HG03095 (cell line): ENCODE results near the gene DAB2IP.

ENCODE experiments used
- ATAC-seq: cut with Tn5 transposase; IDR thresholded peaks from one replicate; pipeline ENCODE4 v1.9.1; 2021; ENCODE audit warnings: moderate library complexity; ENCODE audit not compliant: unreplicated experiment

DAB2IP gene

DNA sequence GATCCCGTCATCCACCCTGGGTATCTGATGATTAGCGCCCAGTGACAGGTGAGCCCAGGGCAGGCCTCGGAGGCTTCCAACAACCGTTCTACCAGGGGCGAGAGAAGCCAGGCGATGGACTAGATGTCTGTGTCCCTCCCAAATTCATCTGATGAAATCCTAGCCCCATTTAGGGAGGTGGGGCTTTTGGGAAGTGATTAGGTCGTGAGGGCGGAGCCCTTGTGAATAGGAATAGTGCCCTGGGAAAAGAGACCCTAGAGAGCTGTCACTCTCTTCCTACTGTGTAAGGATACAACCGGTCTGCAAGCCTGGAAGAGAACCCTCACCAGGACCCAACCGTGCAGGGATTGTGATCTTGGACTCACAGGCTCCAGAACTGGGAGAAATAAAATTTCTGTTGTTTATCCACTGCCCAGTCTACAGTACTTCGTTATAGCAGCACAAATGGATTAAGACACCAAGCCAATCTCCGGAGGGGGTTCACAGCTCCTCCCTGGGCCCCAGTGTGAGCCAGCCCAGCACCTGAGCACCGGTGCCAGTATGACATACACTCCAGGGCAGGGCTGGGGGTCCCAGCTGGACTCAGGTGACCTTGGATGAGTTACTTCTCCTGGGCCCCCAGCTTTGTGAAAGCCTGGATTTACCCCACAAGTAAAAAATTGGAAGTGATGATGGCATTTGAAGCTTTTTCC, 162.2 kb downstream of the DAB2IP start:
- no peak for ATAC-seq

DNA sequence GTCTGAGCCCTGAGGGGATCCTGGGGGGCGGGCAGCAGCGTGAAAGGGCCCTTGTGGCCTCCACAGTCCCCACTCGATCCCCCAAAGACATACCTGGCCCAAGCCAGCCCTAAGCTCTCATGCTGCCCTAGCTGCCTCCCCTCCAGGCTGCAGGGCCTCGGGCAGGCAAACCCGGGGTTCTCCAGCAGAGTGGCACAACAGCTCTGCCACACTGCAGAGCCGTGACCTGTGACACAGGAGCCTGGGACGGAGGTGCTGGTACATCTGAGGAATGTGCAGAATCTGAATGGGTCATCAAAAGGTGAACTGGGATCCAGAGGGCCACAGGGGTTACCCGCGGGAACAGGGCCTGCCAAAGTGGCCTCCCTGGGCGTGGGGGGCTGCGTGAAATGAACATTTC, 163.2 kb downstream of the DAB2IP start:
- ATAC-seq, result no peak

DNA sequence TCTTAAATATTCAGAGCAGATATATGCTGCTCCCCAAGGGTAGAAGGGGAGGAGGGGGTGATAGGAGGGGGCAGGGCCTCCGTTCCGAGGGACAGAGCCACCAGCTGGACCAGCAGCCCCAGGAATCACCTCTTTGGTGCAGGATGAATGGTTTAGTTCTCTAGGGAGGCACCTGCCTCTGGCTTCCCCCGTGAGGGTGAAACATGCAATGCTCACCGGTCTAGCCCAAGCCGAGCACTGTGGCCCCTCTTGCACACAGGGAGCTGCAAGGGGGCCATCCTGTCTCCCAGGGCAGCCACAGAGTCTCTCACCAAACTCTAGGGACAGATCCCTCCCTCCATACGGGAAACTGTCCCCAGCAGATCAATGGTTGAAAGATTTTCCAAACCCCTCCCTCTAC, 163.7 kb downstream of the DAB2IP start:
- ATAC-seq, result no peak

DNA sequence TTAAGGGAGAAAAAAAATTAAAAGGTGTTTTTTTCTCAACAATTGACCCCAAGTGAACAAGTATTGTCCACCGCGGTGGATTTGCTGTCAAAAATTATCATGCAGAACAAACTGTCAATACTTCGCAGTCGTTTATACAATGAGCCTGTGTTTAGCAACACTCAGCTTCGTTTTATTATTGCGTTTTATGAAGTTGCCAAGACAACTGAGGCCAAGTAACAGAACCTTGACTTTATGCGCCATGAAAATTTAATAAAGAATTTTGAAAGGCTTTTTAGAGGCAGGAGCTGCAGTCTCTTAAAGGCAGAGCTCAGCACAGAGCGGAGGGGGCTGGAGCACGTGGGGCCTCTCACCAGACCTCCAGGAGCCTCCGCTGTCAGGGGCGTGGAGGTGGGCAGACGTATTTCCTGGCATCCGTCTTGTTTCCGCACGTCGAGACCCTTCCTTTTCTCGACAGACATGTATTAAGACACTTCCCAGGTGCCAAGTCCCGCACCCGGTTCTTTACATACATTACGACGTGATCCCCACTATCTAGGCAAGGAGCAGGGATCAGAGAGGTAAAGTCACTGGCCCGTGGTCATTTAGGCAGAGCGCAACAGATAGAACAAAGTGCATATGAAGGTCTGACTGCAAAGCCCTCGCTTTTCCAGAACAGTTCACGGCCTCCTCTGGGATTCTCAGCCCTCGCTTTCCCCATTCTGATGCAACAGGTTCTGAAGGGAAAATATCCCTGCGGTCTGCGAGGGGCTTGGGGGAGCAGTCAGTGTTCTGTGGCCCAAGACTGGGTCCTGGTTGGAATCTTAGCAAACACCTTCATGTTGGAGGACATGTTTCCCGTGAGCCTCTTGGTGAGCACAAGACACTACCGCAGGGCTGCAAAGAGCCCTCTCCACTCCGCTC, 164.4 kb downstream of the DAB2IP start:
- ATAC-seq, result no peak

DNA sequence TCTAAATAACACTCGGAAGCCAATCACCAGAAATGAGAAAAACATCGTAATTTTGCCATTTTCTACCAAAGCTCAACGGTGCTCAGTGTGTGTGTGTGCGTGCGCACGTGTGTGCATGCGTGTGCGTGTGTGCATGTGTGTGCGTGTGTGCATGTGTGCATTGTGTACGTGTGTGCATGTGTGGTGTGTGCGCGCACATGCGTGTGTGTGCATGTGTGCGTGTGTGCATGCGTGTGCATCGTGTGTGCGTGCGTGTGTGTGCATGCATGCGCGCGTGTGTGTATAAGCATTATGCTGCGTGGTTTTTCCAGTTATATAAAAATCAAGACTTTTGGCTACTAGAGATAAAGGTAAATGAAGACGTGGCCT, 165.0 kb downstream of the DAB2IP start:
- no peak for ATAC-seq

DNA sequence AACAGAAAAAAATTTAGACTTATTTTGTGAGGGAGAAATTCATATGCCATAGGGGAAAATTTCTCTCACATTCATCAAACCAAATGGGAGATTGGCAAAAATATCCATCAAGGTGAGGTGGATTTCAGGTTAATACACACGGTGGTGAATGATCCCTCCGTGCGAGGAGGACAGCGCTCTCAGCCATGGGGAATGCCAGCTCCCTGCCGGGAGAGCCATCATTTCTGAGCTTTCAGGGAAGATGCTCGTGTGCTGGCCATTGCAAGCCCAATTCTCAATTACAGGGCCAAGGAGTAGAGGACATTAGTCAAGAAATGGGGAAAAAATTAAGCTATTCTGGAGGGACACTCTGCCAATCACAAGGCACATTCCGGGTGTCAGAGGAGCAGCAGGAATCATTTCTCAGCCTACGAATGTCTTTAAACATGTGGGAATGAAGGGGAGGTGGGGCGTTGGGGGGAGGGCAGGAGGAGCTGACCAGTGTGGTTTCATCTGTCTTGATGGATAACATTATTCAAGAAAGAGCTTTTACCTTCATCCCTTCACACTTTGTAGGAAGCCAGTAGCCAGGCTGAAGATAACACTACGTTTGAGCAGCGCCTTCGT, 165.5 kb downstream of the DAB2IP start:
- no peak for ATAC-seq

DNA sequence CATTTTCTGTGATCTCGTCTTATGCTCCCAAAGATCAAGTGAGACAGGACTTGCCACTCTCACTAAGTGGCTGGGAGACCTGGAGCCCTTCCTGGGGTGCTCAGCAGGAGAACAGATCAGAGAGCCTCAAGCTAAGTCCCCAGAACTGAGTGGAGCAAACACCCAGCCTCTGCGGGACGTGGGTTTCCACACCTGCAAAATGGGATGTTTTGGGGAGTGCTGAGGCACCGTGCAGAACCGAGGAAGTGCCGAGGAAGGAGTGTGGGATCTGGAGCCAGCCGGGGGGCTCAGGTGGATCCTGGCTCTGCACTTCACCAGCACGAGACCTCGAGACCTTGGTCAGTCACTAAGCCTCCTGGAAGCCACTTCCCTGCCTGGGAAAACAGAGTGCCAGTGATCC, 166.0 kb downstream of the DAB2IP start:
- ATAC-seq, result no peak

DNA sequence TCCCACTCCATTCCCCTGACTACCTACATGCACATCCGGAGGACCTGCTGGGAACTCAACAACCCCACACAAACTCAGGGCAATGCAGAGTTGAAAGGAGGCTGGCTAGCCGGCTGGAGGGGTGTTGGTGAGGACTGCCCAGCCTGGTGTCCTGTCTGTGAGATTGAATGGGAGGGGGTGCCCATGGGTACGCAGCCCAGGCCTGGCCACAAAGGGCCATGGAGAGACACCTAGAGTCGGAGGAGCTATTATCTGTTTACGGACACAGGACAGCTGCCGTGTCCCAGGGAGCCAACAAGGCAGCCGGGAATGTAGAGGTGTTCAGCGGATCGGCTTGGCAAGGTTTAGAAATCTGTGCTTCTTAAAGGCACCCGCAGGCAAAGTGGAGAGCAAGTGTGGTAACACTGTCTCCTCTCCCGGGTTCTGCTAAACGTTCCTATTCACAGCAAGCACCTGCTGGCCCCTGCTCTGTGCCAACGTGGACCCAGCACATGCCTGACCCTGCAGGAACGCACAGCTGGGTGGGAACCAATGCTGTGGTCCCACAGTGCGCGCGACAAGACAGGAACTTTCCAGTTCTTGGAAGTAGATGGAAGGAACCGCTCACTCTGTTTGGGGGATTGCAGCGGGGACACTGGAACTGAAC, 166.7 kb downstream of the DAB2IP start:
- no peak for ATAC-seq

DNA sequence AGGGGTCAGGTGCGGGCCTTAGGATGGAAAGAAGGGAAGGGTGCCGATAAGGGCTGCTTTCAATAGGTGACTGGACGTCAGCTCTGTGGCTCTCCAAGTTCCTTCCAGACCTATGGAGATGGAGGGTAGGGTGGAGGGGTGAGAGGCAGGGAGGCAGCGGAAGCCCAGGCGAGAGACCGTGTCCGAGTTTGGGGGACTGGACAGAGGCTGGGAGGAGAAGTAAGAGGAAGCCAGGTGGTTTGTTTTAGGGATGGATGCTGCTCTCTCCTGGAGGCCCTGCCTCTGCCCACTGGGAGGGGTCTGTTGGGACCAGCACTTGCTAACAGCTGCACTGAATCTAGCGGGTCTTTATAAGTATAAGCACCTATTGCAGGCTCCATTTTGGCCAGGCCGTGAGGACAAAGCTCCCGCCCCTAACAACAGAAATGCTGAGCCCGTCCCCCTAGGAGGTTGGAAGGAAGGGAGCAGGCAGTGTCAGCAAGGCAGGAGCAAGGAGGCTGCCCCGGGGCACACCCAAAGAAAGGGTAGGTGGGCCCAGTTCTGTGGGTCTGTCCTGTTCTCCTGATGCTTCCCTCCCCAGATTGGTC, 167.5 kb downstream of the DAB2IP start:
- no peak for ATAC-seq

DNA sequence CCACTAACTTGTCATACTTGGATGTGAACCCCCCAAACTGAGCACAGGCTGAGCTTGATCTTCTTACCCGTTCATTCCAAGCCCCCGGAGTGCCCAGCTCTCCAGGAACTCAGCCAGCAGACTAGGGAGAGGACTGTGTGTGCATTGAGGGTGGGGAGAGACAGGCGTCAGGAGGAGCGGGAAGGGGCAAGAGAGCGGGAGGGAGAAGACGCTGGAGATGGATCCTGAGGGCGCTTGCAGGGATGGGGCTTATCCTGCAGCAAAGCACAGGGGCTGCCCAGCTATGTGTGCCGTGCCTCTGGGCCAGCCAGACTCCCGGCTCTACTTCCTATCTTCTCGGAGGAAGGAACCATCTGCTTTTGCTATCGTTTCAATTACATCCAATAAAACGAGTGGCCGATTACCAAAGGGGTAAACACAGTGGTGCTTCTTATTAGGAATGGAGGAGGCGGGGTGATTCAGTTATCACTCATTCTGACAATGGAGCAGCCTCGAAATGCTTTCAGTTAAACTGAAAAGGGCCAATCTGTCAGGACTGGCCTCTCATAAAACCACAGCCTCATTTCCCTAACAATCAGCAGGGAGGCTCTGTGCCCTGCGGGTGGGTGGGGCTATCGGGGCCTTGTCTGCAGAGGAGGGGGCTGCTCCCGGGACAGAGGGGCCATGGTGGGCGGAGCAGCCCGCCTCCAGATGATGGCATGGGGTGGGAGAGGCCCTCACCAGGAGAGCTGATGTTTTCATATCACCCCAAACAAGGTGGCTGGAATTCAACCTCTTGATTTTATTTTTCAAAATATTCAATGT, 168.2 kb downstream of the DAB2IP start:
- ATAC-seq, result no peak

DNA sequence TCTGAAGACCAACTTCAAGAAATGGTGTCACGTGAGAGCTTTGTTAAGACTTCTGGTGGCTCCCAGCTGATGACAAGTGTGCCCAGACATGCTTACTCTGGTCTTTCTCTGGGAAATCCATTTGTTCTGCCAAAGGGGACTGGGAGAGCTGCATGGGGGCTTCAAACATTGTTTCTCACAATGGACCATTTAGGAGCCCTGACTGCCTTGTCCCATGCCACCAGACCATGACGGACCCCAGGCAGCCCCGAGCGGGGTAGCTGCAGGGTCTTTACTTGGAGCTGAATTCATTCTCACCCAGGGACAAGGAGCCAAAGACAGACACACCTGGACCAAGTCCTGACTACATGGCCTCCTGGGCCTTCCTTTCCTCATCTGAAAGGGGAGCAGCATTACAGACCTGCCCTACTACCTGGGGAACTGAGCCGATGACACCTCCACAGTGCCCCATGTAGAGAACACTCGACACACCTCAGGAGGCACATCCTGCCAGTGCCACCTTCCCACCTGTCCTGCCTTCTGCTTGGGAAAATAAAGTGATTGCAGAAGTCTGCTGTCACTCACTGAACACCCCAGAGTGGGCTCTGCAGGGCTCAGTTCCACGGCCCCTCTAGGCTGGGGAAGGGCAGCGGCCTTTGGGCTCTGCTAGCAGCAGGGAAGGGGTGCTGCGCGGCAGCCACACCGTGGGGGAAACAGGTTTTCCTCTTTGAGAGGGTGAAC, 169.0 kb downstream of the DAB2IP start:
- no peak for ATAC-seq

DNA sequence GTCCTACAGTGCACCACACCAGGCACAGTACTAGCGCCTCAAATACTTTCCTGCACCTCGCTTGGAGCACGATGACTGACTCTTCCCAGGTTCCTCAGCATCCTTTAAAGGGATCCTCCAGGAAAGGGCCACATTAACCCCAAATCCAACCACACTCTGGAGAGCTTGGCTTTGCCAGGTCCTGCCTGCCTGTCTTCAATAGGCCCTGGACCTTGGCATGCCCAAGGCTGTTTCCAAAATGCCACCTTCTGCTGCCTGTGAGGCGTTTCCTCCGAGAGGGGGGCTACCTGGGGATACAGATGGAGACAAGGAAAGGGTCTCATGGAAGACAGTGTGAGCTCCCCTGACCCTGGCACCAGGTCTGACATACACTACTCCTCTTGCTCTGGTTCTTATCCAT, 169.9 kb downstream of the DAB2IP start:
- ATAC-seq, result no peak

DNA sequence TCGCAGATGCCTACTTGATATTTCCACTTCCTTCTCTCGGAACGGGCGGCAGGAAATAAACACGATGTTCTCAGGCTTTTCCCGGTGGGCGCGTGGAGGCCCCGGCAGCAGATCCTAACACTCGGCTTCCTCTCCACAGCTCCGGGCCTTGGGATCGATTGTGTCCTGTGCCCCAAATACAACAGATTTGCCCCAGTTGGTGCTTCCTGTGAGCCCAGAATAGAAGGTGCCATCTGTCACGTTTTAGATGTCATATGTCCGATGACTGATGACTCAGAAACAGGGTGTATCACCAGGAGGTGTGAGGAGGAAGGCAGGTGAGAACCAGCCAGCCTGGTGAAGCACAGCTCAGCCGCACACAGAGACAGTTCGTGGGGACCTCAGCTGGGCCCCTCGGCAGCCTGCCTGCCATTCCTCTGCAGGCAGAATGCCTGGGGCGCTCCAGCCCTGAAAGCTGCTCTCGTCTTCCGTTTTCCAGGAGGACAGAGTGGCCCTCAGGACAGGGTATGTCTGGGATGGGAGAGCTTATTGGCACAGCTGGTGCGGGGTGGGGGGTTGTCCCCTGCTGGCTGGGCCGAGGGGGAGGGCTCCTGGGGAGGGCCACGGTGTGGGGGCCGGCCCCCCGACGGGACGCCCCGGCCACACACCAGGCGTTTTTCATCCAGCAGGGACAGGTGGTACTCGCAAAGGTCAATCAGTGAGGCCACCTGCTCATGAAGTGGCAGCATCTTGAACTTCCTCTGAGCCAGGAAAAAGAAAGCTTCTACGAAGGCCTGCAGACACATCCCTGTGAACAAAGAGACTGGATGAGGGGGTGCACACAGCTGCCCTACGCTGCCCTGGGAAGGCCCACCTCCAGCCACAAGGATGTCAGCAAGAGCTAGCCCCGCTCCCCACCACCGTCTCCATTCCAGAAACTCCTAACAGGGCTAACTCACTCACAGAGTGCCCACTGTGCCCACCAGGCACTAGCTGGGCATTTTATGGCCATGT, 171.0 kb downstream of the DAB2IP start:
- no peak for ATAC-seq

DNA sequence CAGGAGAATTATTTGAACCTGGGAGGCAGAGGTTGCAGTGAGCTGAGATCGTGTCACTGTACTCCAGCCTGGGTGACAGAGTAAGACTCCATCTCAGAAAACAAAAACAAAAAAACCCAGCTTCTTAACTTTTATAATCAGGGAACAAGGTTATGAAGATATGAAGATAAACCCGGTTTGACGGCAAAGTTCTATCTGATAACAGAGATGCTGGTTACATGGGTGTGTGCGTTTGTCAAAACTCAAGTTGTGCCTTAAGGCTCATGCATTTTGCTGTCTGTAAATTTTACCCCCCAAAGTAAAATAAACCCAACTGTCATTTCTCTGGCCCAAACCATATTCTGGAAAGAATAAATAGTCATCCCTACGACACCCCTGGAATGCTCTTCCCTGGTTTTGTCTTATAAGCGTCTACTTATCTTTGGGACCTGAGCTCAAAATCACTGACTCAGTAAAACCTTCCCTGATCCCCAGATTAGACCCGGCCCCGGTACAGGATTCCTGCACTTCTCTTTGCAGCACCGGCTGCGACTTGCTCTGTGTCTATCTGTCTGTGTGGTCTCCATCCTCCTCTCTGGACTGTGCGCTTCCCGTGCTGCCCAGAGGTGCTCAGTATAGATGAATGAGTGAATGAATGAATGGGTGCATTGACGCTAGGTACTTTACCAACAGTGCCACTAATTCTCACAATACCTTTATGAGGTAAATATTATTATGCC, 172.2 kb downstream of the DAB2IP start:
- no peak for ATAC-seq

DNA sequence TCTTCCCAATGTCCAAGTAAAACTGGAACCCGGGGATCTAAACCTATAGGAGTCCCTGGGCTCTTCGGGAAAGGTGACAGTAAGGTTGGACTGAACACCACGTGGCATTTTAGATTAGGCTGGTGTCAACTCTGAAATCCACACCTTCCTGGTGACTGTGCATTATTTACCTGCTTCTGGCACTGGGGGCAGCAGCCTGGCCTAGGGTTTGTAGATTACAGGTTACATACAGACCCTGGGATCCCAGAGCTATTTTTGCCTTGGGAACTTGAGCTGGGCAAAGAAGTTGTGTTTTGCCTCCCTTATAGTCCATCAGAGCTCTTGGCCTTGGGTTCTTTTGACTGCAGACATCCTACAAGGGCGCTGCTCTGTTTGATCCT, 173.2 kb downstream of the DAB2IP start:
- ATAC-seq, result no peak

DNA sequence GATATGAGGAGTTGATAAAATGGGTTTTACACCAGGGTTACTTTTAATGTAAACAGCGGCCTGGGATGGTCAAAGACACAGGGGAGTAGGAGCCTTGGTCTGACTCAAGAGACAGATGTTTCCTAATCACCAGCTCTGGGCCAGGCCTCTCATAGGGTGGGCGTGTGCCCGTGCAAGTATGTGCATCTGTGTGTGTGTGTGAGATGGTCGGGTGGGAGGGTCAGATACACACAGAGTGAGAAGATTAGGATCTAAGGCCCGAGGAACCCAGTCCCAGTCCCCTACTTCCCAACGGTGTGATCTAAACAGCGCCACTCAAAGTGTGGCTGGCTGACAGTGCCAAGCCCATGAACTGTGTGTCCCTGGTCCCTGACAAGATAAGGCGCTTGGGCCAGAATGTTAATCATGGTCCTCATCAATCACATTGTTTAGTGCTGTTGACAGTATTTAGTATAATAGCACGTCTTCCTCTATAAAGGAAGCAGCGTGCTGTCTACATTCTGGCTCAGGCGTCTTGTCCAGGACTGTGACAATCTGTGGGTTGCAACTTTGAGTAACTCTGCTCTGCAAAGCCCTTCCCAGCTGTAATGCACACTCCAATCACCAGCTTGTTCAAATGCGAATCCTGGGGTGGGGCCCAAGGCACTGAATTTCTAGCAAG, 173.7 kb downstream of the DAB2IP start:
- ATAC-seq, result no peak

DNA sequence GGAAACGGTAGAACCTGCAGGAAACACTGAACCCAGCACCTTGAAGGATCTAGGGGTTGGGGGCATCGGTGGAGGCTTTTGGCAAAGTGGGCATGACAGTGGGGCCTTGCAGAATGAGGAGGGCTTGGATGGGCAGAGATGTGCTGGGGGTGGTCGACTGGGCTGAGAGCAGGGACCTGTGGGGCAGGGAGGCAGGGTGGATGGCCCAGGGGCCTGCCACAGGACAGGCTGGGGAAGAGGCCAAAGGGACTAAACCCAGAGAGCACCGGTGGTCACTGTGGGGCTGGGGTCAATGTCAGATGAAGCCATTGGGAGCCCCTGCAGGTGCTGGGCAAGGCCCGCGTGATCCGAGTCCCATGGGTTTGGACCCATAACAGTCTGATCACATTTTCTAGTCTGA, 175.3 kb downstream of the DAB2IP start:
- ATAC-seq, result no peak
